BJ (cell line): ENCODE results near the gene CHST9. TPM values are rescaled to one million over a fixed set of nuclear protein-coding genes. Genes with fewer than 3 reads are reported as not detected.

Source experiments
- CTCF ChIA-PET: fragments of 350-600 bp; formaldehyde crosslinking; extraction: SDS; loops from one replicate; lab custom pipeline; 2021; ENCODE audit warnings: antibody characterized with exemption, inconsistent platforms; lab: Yijun Ruan, JAX
- POLR2A ChIA-PET: fragments of 300-600 bp; sonication (Branson Sonifier 250); formaldehyde crosslinking; extraction: SDS; loops from one replicate; lab custom pipeline; 2021; ENCODE audit warnings: antibody characterized with exemption; lab: Charles Lee
- DNase-seq: peaks from one replicate; pipeline ENCODE4 v3.0.0-alpha.2; 2011; ENCODE audit warnings: low read depth
- H3K27me3 ChIP-seq: 2 replicates; pipeline ENCODE4 v1.6.0; 2011; ENCODE audit warnings: low read length; ENCODE audit not compliant: control insufficient read depth, insufficient read depth
- H3K36me3 ChIP-seq: 2 replicates; pipeline ENCODE4 v1.5.1; 2011; ENCODE audit warnings: low read length; ENCODE audit not compliant: control insufficient read depth, insufficient read depth
- H3K4me3 ChIP-seq: 2 replicates; pipeline ENCODE4 v1.5.1; 2011; ENCODE audit warnings: low read depth, mild to moderate bottlenecking, control low read depth, low read length
- polyA plus RNA-seq: library from polyadenylated mRNA; depleted of rRNA; stranded (reverse); fragments of >200 nt; gene quantifications from 2 replicates; pipeline ENCODE4 v1.2.3, GENCODE V29; 2011
- TF ChIP-seq, protein P1 (sequence below): IDR thresholded peaks from 2 replicates; pipeline ENCODE4 v1.5.1; 2011; ENCODE audit warnings: low read depth, mild to moderate bottlenecking, control low read depth, inconsistent platforms, low read length, moderate library complexity; ENCODE audit not compliant: insufficient read depth

CHST9 gene
- polyA plus RNA-seq, 1 experiment = not detected

DNA sequence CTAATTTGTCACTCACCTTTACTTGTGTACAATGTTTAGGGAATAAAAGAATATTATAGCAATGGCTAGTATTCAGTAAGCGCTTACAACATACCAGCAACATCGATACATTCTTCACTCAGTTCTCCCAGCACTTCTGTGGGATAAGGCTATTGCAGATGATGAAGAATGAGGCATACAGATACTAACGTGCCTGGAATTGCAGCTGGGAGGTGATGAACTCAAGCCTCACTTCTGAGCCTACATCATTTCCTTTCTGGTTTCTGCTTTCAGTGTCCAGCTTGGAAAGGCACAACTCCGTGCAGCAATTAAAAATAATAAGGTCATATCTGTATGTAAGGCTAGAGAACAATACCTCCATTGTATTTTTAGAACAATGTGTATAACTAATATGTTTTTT, 224.2 kb downstream of the CHST9 start:
- ChIA-PET POLR2A (no interaction called here), CTCF (no interaction called here)
- DNase-seq = no peak
- no peaks in the 10 kb centered on the region for H3K36me3 ChIP-seq
- no peaks in the 10 kb centered on the region for H3K27me3 ChIP-seq
- no peak overlapping the region for H3K4me3 ChIP-seq
- TF ChIP-seq, protein P1, sequence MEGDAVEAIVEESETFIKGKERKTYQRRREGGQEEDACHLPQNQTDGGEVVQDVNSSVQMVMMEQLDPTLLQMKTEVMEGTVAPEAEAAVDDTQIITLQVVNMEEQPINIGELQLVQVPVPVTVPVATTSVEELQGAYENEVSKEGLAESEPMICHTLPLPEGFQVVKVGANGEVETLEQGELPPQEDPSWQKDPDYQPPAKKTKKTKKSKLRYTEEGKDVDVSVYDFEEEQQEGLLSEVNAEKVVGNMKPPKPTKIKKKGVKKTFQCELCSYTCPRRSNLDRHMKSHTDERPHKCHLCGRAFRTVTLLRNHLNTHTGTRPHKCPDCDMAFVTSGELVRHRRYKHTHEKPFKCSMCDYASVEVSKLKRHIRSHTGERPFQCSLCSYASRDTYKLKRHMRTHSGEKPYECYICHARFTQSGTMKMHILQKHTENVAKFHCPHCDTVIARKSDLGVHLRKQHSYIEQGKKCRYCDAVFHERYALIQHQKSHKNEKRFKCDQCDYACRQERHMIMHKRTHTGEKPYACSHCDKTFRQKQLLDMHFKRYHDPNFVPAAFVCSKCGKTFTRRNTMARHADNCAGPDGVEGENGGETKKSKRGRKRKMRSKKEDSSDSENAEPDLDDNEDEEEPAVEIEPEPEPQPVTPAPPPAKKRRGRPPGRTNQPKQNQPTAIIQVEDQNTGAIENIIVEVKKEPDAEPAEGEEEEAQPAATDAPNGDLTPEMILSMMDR = no peak

DNA sequence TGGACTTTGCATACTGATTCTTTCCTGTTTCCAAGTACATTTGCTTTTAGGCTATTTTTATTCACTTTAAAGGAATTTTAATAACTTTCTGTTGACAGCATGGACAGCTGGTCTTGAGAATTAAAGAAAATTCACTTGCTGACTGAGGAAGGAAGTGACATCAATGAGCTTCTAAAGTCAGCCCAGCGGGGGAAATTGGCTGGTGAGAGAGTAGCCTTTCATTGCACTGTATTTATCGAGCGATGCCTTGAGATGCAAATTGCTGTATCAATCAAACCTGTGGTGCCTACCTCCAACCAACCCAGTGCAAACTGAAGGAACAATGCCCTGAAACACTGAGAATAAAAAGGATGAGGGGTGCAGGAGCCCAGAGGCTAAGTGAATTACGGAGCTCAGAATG, 228.2 kb downstream of the CHST9 start:
- TF ChIP-seq, protein P1 = no peak
- DNase-seq = no peak
- no peak overlapping the region for H3K4me3 ChIP-seq
- no peaks in the 10 kb centered on the region for H3K27me3 ChIP-seq
- CTCF ChIA-PET = interaction anchor here (0.7 kb wide), 1 partner anchor 39 kb away, joined by 4 read pairs; no protein-coding TSS in a partner anchor
- no peaks in the 10 kb centered on the region for H3K36me3 ChIP-seq
- POLR2A ChIA-PET = no interaction called here

DNA sequence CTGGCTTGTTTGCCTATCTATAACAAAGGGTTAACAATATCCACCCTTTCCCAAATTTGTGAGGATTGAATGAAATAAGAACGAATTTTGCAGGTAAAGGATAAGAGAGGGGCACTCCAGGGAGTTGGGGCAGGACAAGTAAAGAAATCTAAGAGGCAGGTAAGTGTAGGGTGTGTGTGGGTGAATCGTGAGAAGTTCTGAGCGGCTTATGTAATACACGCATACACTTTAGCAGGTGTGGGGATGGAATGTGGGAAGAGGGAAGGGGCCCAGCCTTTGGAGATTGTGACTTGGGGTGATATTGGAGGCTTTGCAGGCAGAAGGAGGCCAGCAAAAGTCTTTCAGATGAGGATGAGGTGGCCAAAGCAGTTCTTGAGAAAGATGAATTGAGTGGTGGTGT, 236.4 kb downstream of the CHST9 start:
- no peak for DNase-seq
- TF ChIP-seq, protein P1 = no peak
- ChIA-PET CTCF (no interaction called here), POLR2A (no interaction called here)
- no peaks in the 10 kb centered on the region for H3K36me3 ChIP-seq
- no peak overlapping the region for H3K4me3 ChIP-seq
- no peaks in the 10 kb centered on the region for H3K27me3 ChIP-seq

DNA sequence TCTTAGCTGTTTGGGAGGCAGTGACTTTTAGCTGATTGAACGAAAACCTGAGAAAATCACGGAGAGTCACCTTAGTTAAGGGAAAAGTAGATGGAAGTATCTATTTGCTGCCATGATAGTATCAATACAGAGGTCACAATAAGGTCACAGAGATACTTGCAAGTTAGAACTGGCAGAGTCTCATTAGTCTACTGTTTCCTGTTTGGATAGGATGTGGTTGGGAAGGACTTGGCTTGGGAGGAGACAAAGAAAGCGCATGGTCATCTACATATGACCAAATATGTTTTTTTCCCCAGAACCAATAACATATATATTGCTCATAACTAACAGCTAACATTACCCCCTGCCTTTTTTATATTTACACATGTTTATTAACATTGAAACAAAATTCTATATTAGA, 241.2 kb downstream of the CHST9 start:
- Histone ChIP-seq H3K36me3 (no peaks in the 10 kb centered on the region), H3K27me3 (no peaks in the 10 kb centered on the region), H3K4me3 (no peak overlapping the region)
- CTCF ChIA-PET = no interaction called here
- POLR2A ChIA-PET = no interaction called here
- no peak for DNase-seq
- TF ChIP-seq, protein P1 = no peak

DNA sequence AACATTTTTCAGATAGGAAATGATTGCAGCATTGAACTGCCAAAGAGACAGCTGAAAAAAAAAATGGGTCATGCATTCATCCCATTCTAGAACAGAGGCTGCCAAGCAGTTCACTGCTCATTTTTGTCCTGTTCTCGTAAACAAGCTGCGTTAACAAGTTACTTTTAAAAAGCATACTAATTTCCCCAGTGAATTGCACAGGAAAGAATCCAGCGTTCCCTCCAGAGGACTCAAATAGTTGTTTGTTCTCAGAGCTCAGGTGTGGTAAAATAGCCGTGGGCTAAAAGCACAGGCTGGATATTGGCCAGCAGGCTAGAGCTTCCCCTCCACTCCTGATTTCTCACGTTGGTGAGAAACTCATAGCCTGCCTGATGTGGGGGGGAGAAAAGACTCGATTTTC, 243.5 kb downstream of the CHST9 start:
- H3K4me3 ChIP-seq = no peak overlapping the region
- no peak for DNase-seq
- H3K36me3 ChIP-seq = no peaks in the 10 kb centered on the region
- POLR2A ChIA-PET = no interaction called here
- TF ChIP-seq, protein P1 = no peak
- H3K27me3 ChIP-seq = no peaks in the 10 kb centered on the region
- CTCF ChIA-PET = no interaction called here
